Measurements from ENCODE around the gene ARHGAP8.

Gene ARHGAP8

GRCh38 chr22:44811141-44811540 is 58.8 kb downstream of the ARHGAP8 start:
- no peak overlapping the region for H3K4me3 ChIP-seq (ENCODE audit: low read depth, low read length)
- in situ Hi-C loops (cut with HindIII; ENCODE audit: low sequenced_read_pairs) = no loop called here
- no peak for DNase-seq (ENCODE audit: low read depth, low spot score)
- TF ChIP-seq, protein P1, sequence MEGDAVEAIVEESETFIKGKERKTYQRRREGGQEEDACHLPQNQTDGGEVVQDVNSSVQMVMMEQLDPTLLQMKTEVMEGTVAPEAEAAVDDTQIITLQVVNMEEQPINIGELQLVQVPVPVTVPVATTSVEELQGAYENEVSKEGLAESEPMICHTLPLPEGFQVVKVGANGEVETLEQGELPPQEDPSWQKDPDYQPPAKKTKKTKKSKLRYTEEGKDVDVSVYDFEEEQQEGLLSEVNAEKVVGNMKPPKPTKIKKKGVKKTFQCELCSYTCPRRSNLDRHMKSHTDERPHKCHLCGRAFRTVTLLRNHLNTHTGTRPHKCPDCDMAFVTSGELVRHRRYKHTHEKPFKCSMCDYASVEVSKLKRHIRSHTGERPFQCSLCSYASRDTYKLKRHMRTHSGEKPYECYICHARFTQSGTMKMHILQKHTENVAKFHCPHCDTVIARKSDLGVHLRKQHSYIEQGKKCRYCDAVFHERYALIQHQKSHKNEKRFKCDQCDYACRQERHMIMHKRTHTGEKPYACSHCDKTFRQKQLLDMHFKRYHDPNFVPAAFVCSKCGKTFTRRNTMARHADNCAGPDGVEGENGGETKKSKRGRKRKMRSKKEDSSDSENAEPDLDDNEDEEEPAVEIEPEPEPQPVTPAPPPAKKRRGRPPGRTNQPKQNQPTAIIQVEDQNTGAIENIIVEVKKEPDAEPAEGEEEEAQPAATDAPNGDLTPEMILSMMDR (IDR thresholded peaks at IDR 0.05; ENCODE audit: low read depth, low read length) = no peak

- in situ Hi-C loops (cut with HindIII; ENCODE audit: low sequenced_read_pairs) = no loop called here
- TF ChIP-seq, protein P1 (IDR thresholded peaks at IDR 0.05; ENCODE audit: low read depth, low read length) = no peak
- H3K4me3 ChIP-seq (ENCODE audit: low read depth, low read length) = no peak overlapping the region
- no peak for DNase-seq (ENCODE audit: low read depth, low spot score)
These were observed 61.0 kb downstream of the ARHGAP8 start for GRCh38 chr22:44813416-44813815.

DNA sequence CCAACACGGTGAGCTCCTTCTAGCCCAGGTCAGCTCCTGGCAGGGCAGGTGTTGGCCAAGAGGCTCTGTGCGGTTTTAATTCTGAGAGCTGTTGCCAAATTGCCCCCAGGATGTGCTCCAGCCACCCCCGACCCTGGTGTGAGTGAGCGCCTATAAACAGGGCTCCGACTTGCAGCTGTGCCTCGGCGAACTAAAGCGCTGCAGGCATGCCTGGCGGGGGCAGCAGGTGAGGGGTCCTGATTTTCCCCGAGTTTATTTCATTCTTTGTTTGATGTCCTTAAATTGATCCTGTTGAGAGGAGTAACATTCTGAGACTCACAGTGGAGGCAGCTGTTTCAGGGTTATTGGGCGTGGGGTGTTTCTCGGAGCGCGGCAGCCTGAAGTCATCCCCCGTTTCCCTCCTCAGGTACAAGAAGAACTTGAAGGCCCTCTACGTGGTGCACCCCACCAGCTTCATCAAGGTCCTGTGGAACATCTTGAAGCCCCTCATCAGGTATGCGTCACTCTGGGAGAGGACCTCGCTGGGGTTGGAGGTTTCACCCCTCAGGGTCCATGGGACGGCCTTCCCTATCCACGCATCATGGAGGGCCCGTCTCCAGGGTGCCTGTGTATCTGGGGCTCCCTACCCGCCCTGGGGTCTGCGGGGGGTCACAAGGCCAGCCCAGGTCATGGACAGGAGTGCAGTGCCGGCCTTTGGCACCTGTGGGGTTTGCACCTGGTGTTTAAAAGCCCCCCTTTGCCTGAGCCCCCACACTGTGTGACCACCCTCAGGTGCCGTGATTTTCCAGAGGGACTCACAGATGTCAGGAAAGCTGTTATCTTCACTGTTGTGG is 62.1 kb downstream of the ARHGAP8 start:
- in situ Hi-C loops (cut with HindIII; ENCODE audit: low sequenced_read_pairs) = no loop called here
- H3K4me3 ChIP-seq (ENCODE audit: low read depth, low read length) = no peak overlapping the region
- DNase-seq (ENCODE audit: low read depth, low spot score) = no peak
- TF ChIP-seq, protein P1 (IDR thresholded peaks at IDR 0.05; ENCODE audit: low read depth, low read length) = no peak

DNA sequence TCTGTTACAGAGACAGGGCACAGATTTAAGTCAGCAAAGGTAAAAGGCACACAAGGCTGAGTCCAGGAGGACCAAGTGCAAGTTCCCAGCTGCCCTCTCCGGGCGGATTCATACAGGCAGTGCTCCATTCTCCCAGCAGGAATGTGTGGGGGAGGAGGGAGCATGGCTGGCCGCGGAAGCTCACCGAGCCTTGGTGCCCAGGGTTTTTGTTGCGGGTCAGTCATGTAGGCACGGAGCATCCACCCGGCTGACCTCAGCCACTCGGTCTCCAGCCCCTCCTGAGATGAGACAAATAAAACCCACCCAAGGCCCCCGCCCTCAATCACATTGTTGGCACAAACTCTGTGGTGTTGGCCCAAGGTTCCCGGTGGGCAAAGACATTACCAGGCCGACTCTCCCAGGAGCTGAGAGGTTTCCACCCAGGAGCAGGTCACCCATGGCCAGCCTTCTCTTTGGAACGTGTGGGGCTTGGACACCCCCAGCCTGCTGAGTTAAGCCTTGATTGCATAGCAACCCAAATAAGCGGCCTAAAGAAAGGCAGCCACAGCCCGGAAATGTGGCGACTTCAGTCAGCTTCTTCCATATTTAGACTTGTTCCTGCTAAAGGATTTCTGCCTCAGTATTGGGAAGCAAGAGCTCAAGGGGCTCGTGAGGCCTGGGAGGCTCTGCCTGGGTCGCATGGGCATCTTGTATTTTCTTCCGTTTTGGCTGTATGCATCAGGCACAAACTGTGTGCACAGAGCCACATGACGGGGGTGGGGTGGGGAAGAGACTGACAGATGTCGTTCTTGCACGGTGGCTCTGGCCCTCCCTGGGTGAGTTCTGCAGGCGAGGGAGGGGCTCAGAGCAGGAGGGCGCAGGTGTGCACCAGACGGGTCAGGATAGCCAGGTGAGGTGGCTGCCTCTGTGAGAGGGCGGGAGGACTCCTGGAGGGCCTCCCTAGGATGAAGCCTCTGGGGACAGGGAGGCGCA is 63.0 kb downstream of the ARHGAP8 start:
- DNase-seq (ENCODE audit: low read depth, low spot score) = no peak
- in situ Hi-C loops (cut with HindIII; ENCODE audit: low sequenced_read_pairs) = no loop called here
- TF ChIP-seq, protein P1 (IDR thresholded peaks at IDR 0.05; ENCODE audit: low read depth, low read length) = no peak
- no peak overlapping the region for H3K4me3 ChIP-seq (ENCODE audit: low read depth, low read length)

DNA sequence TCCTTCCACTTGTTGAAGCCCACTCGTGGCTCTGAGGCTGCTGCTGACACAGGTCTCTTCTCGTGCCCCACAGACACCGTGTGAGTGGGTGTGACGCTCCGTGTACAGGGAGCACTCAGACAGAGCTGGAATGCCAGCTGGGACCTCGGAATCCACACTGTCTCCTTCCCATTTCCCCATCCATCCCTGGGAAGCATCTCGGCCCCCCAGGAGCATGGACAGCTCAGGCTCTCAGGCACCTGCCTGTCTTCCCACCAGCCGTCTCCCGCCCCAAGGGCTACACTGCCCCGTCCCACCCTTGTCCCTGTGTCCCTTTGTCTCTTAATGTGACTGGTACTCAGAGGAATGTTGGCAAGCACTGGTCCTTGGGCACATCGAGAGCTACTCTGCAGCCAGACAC is 63.8 kb downstream of the ARHGAP8 start:
- no peak for DNase-seq (ENCODE audit: low read depth, low spot score)
- in situ Hi-C loops (cut with HindIII; ENCODE audit: low sequenced_read_pairs) = no loop called here
- TF ChIP-seq, protein P1 (IDR thresholded peaks at IDR 0.05; ENCODE audit: low read depth, low read length) = no peak
- H3K4me3 ChIP-seq (ENCODE audit: low read depth, low read length) = no peak overlapping the region

GRCh38 chr22:44818727-44819126 is 66.4 kb downstream of the ARHGAP8 start:
- no peak overlapping the region for H3K4me3 ChIP-seq (ENCODE audit: low read depth, low read length)
- DNase-seq (ENCODE audit: low read depth, low spot score) = no peak
- TF ChIP-seq, protein P1 (IDR thresholded peaks at IDR 0.05; ENCODE audit: low read depth, low read length) = no peak
- in situ Hi-C loops (cut with HindIII; ENCODE audit: low sequenced_read_pairs) = no loop called here

Data from astrocyte of the spinal cord (primary cell).